Endodermal cell (in vitro differentiated cells): ENCODE results near the gene CREB3L2. TPM values are rescaled to one million over a fixed set of nuclear protein-coding genes. Genes with fewer than 3 reads are reported as not detected.

Experiments used
- DNase-seq: peaks from one replicate; pipeline ENCODE4 v3.0.0-alpha.2; 2017
- H3K27ac ChIP-seq: 2 replicates; pipeline ENCODE4 v1.5.1; 2013; ENCODE audit warnings: mild to moderate bottlenecking, low read depth, low read length, moderate library complexity
- H3K27me3 ChIP-seq: 2 replicates; pipeline ENCODE4 v1.6.1; 2013; ENCODE audit warnings: mild to moderate bottlenecking, low read length, moderate library complexity; ENCODE audit not compliant: insufficient read depth, control insufficient read depth, poor library complexity, severe bottlenecking
- H3K36me3 ChIP-seq: 2 replicates; pipeline ENCODE4 v1.7.0; 2013; ENCODE audit warnings: mild to moderate bottlenecking, low read length, moderate library complexity; ENCODE audit not compliant: control insufficient read depth, insufficient read depth
- H3K4me1 ChIP-seq: one replicate; pipeline ENCODE4 v1.7.0; 2013; ENCODE audit warnings: low read length; ENCODE audit not compliant: control insufficient read depth, insufficient read depth
- H3K4me3 ChIP-seq: 2 replicates; pipeline ENCODE4 v1.5.1; 2013; ENCODE audit warnings: mild to moderate bottlenecking, low read length, moderate library complexity
- H3K9ac ChIP-seq: 2 replicates; pipeline ENCODE4 v1.6.1; 2013; ENCODE audit warnings: mild to moderate bottlenecking, low read length, moderate library complexity; ENCODE audit not compliant: poor library complexity, severe bottlenecking; ENCODE audit errors: extremely low read depth
- H3K9me3 ChIP-seq: 2 replicates; pipeline ENCODE4 v1.6.1; 2013; ENCODE audit warnings: mild to moderate bottlenecking, low read length, moderate library complexity; ENCODE audit not compliant: control insufficient read depth
- H3K27ac Mint-ChIP-seq: 2 replicates; pipeline ENCODE4 v1.8.0; 2020; ENCODE audit warnings: mixed read lengths
- H3K27me3 Mint-ChIP-seq: 2 replicates; pipeline ENCODE4 v1.8.0; 2021; ENCODE audit warnings: mild to moderate bottlenecking, mixed read lengths; ENCODE audit not compliant: insufficient read depth
- H3K36me3 Mint-ChIP-seq: 2 replicates; pipeline ENCODE4 v1.8.0; 2020; ENCODE audit warnings: low read depth, mixed read lengths
- H3K4me1 Mint-ChIP-seq: 2 replicates; pipeline ENCODE4 v1.8.0; 2020; ENCODE audit warnings: mixed read lengths
- H3K4me3 Mint-ChIP-seq: 2 replicates; pipeline ENCODE4 v1.8.0; 2020; ENCODE audit warnings: mild to moderate bottlenecking, moderate library complexity, mixed read lengths
- H3K9me3 Mint-ChIP-seq: 2 replicates; pipeline ENCODE4 v1.8.0; 2020; ENCODE audit warnings: mild to moderate bottlenecking, mixed read lengths
- WGBS, 2 experiments: methylation state at CpG; one replicate each; pipeline versions ENCODE4 v1.1.5 to v1.1.7; 2013; ENCODE audit warnings: missing lambda C conversion rate in 2 of 2, mixed read lengths in 1 of 2; ENCODE audit not compliant: insufficient coverage in 1 of 2, insufficient read length in 1 of 2; 5-methylcytosine and 5-hydroxymethylcytosine counted together
- total RNA-seq, 2 donors: library from RNA; stranded (reverse); fragmentation: NEBNext Ultra II Directional in 1 of 2; extraction: Animal tissue kit (Norgen Biotek cat#: 25700) in 1 of 2; gene quantifications; 2 replicates in 1 of 2; 3 replicates in 1 of 2; pipeline ENCODE4 v1.2.1, GENCODE V29; 2021
- TF ChIP-seq, protein P1 (sequence below): fragments of 200-600 bp; sonication (generic); conservative IDR thresholded peaks from 2 replicates; pipeline ENCODE4 v1.5.0; 2021; ENCODE audit warnings: antibody characterized with exemption, mild to moderate bottlenecking

CREB3L2 gene
- total RNA-seq, 2 donors from 2014 or later = 48.2 to 80.2 TPM

DNA sequence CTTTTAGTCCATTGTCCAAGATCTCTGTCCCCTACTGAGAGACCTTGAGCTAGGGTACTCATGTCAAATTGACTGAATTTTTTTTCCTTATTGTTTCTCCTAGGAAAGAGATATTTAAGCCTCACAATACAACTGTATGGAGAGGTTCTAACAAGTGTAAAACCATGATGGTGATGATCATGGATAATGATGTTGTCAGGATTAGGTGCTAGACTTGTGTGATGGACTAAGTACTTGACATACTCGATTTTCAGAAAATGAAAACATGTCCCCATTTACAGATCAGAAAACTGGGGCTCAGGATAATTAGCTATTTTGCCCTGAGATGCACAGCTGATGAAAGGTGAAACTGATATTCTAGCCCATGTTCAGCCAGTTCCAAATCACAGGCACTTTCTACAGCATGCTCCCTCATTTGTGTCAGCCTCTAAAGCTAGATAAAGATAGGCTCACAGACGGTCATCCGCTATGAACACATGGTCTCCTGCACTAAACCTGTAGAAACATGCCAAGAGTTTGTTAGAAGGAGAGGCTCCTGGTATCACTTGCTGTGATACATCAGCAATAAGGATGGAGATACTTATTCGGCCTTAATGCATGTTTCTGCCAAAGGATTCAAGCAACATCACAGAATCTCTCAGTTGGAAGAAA, 67.6 kb downstream of the CREB3L2 start:
- Mint-ChIP-seq H3K4me3 (no peak overlapping the region), H3K27ac (no peak overlapping the region), H3K27me3 (no peaks in the 10 kb centered on the region), H3K4me1 (peaks cover 46% of the 10 kb centered on the region), H3K9me3 (no peaks in the 10 kb centered on the region), H3K36me3 (no peaks in the 10 kb centered on the region)
- Histone ChIP-seq H3K27me3 (no peaks in the 10 kb centered on the region), H3K4me1 (peaks cover 10% of the 10 kb centered on the region), H3K4me3 (no peak overlapping the region), H3K9me3 (no peaks in the 10 kb centered on the region), H3K27ac (no peak overlapping the region), H3K9ac (no peak overlapping the region), H3K36me3 (no peaks in the 10 kb centered on the region)
- 85 to 88% methylated on average over 4 of the region's 4 CpGs for WGBS, 2 experiments
- TF ChIP-seq, protein P1, sequence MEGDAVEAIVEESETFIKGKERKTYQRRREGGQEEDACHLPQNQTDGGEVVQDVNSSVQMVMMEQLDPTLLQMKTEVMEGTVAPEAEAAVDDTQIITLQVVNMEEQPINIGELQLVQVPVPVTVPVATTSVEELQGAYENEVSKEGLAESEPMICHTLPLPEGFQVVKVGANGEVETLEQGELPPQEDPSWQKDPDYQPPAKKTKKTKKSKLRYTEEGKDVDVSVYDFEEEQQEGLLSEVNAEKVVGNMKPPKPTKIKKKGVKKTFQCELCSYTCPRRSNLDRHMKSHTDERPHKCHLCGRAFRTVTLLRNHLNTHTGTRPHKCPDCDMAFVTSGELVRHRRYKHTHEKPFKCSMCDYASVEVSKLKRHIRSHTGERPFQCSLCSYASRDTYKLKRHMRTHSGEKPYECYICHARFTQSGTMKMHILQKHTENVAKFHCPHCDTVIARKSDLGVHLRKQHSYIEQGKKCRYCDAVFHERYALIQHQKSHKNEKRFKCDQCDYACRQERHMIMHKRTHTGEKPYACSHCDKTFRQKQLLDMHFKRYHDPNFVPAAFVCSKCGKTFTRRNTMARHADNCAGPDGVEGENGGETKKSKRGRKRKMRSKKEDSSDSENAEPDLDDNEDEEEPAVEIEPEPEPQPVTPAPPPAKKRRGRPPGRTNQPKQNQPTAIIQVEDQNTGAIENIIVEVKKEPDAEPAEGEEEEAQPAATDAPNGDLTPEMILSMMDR = no peak
- no peak for DNase-seq

DNA sequence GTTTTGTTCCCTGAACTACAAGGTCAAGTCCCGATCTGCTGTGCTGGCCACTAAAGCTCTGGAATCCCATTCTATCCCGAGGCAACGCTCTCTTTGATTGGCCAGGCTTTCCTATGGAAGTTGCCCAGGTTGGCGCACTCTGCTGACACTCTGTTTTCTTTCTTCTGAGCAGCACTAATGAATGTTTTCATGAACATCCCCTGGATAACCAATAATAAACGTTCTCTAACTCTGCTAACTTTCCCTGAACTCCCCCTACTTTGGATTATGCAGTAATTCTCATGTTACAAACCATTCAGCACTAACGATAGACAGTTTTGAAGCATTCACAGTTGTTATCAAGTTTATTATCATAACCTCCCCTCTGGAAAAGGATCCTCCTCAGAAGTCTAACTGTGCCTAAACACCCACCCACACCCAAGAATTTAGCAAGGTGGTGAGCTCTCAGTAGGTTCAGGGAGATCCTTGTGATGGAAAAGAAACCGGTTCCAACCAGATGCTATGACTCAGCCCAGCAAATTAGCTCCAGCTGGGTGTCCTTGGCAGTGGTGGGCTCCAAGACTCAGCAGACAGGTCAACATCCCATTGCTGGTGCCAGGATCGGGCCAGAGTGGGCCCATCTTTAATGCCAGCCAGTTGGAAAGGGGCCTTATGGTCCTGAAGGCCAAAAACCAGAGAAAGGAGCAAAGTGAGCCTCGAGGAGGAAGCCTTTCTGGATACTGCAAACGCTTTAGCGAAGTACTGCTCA, 68.4 kb downstream of the CREB3L2 start:
- H3K27ac ChIP-seq = no peak overlapping the region
- Mint-ChIP-seq H3K27ac (peak overlapping the region; percentile 6), H3K27me3 (no peaks in the 10 kb centered on the region)

DNA sequence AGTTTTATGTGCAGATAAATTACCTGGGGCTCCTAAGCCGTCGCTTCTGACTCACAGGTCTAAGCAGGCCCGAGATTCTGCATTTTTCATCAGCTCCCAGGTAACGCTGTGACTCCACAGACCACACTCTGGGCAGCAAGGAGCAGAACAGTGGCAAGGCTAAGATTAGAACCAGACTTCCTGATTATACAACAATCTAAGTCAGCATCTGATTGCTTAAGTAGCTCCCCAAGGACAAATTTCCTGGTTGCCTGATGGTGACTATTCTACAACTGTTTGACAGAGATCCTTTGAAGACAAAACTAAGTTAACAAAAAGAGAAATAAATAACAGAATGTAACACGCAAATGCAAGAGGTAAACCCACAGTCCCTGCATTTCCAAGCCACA, 69.0 kb downstream of the CREB3L2 start:
- no peaks in the 10 kb centered on the region for H3K27me3 ChIP-seq
- Mint-ChIP-seq H3K27ac (no peak overlapping the region), H3K9me3 (no peaks in the 10 kb centered on the region), H3K27me3 (no peaks in the 10 kb centered on the region), H3K4me3 (no peak overlapping the region), H3K4me1 (peaks cover 46% of the 10 kb centered on the region), H3K36me3 (peaks cover 7% of the 10 kb centered on the region)
- no peak overlapping the region for H3K9ac ChIP-seq
- H3K4me1 ChIP-seq = peaks cover 10% of the 10 kb centered on the region
- WGBS, 2 experiments = 84% methylated on average over 4 to 5 of the region's 5 CpGs
- no peak for DNase-seq
- H3K9me3 ChIP-seq = no peaks in the 10 kb centered on the region
- TF ChIP-seq, protein P1 = no peak
- H3K27ac ChIP-seq = no peak overlapping the region
- H3K4me3 ChIP-seq = no peak overlapping the region
- peaks cover 4% of the 10 kb centered on the region for H3K36me3 ChIP-seq

More for the DNA sequence above, 68.4 kb downstream of the CREB3L2 start:
- no peaks in the 10 kb centered on the region for H3K9me3 Mint-ChIP-seq
- Histone ChIP-seq H3K4me3 (no peak overlapping the region), H3K36me3 (no peaks in the 10 kb centered on the region), H3K27me3 (no peaks in the 10 kb centered on the region), H3K9me3 (no peaks in the 10 kb centered on the region), H3K9ac (no peak overlapping the region), H3K4me1 (peaks cover 10% of the 10 kb centered on the region)
- DNase-seq = no peak
- no peak overlapping the region for H3K4me3 Mint-ChIP-seq
- peaks cover 46% of the 10 kb centered on the region for H3K4me1 Mint-ChIP-seq
- TF ChIP-seq, protein P1 = no peak
- peaks cover 3% of the 10 kb centered on the region for H3K36me3 Mint-ChIP-seq
- 80 to 91% methylated on average over 10 to 11 of the region's 11 CpGs for WGBS, 2 experiments
